ENCODE data around the gene ASTE1. TPM values are rescaled to one million over a fixed set of nuclear protein-coding genes. Genes with fewer than 3 reads are reported as not detected.
A peak's percentile ranks its signal among the peaks of the same experiment; 100 is the strongest.
"Not testable (repeated sequence)": the region's sequence is repeated elsewhere in the genome, so short reads cannot be mapped to it uniquely, and the experiment has no call there.

Gene ASTE1
- polyA plus RNA-seq, 3 donors = 3.1 to 7.2 (median 6.6) TPM

GRCh38 chr3:131048030-131048429 lies 21.4 kb upstream of the ASTE1 start:
- Histone ChIP-seq H3K4me1 (ENCODE audit: control insufficient read depth in 1 of 2, insufficient read depth in 2 of 2, low read length in 2 of 2) (no peaks in the 10 kb centered on the region), H4K20me1 (ENCODE audit: insufficient read depth, low read length) (no peaks in the 10 kb centered on the region), H3K36me3 (replicated peaks in 1 of 2; ENCODE audit: control insufficient read depth in 1 of 2, insufficient read depth in 2 of 2, low read length in 2 of 2) (no peaks in the 10 kb centered on the region), H3K79me2 (ENCODE audit: insufficient read depth, low read length) (no peaks in the 10 kb centered on the region), H3K4me2 (replicated peaks; ENCODE audit: extremely low read depth, low read length, poor library complexity, severe bottlenecking) (no peak overlapping the region), H3K4me3 (replicated peaks in 1 of 3; ENCODE audit: low read depth in 2 of 3, low read length in 3 of 3) (no peak overlapping the region), H3K27ac (ENCODE audit: low read depth in 1 of 2, low read length in 2 of 2) (no peak overlapping the region), H3K9me3 (replicated peaks in 1 of 2; ENCODE audit: control insufficient read depth in 1 of 2, insufficient read depth in 1 of 2, low read length in 2 of 2) (no peaks in the 10 kb centered on the region), H3K9ac (ENCODE audit: insufficient read depth, low read length, poor library complexity, severe bottlenecking) (no peak overlapping the region), H2AFZ (ENCODE audit: insufficient read depth, low read depth, low read length, poor library complexity, severe bottlenecking) (no peak overlapping the region), H3K27me3 (ENCODE audit: control insufficient read depth in 2 of 2, insufficient read depth in 2 of 2, low read length in 2 of 2) (no peaks in the 10 kb centered on the region)
- no peak for TF ChIP-seq CTCF (IDR thresholded peaks at IDR 0.05)
- intact Hi-C loops (cut with micrococcal nuclease) = no loop called here
- Mint-ChIP-seq H3K27ac (no peak overlapping the region), H3K36me3 (no peaks in the 10 kb centered on the region), H3K9me3 (peaks cover 0 to 5% (median 4%) of the 10 kb centered on the region in 7 donors), H3K4me1 (no peaks in the 10 kb centered on the region), H3K27me3 (ENCODE audit: low read depth in 3 of 3) (peaks cover 0 to 4% (median 0%) of the 10 kb centered on the region in 3 donors), H3K4me3 (no peak overlapping the region)
- no peak for DNase-seq
- WGBS (ENCODE audit: insufficient coverage) = 96% methylated on average over 7 of the region's 7 CpGs

- Histone ChIP-seq H3K27ac (ENCODE audit: low read depth in 1 of 2, low read length in 2 of 2) (no peak overlapping the region), H2AFZ (ENCODE audit: insufficient read depth, low read depth, low read length, poor library complexity, severe bottlenecking) (no peak overlapping the region), H3K4me2 (replicated peaks; ENCODE audit: extremely low read depth, low read length, poor library complexity, severe bottlenecking) (no peak overlapping the region), H4K20me1 (ENCODE audit: insufficient read depth, low read length) (no peaks in the 10 kb centered on the region), H3K4me1 (ENCODE audit: control insufficient read depth in 1 of 2, insufficient read depth in 2 of 2, low read length in 2 of 2) (no peaks in the 10 kb centered on the region), H3K79me2 (ENCODE audit: insufficient read depth, low read length) (no peaks in the 10 kb centered on the region), H3K9me3 (replicated peaks in 1 of 2; ENCODE audit: control insufficient read depth in 1 of 2, insufficient read depth in 1 of 2, low read length in 2 of 2) (no peaks in the 10 kb centered on the region), H3K4me3 (replicated peaks in 1 of 3; ENCODE audit: low read depth in 2 of 3, low read length in 3 of 3) (no peak overlapping the region), H3K36me3 (replicated peaks in 1 of 2; ENCODE audit: control insufficient read depth in 1 of 2, insufficient read depth in 2 of 2, low read length in 2 of 2) (no peaks in the 10 kb centered on the region), H3K9ac (ENCODE audit: insufficient read depth, low read length, poor library complexity, severe bottlenecking) (no peak overlapping the region), H3K27me3 (ENCODE audit: control insufficient read depth in 2 of 2, insufficient read depth in 2 of 2, low read length in 2 of 2) (no peaks in the 10 kb centered on the region)
- no peak for DNase-seq
- H3K4me1 Mint-ChIP-seq = no peaks in the 10 kb centered on the region
- no peak overlapping the region for H3K4me3 Mint-ChIP-seq
- H3K36me3 Mint-ChIP-seq = no peaks in the 10 kb centered on the region
- TF ChIP-seq CTCF (IDR thresholded peaks at IDR 0.05) = no peak
- intact Hi-C loops (cut with micrococcal nuclease) = no loop called here
- H3K9me3 Mint-ChIP-seq = peaks cover 0 to 6% (median 4%) of the 10 kb centered on the region in 7 donors
- 100% methylated on average over 1 of the region's 2 CpGs for WGBS (ENCODE audit: insufficient coverage)
- H3K27me3 Mint-ChIP-seq (ENCODE audit: low read depth in 3 of 3) = peaks cover 0 to 4% (median 0%) of the 10 kb centered on the region in 3 donors
- peak overlapping the region in 1 of 7 donors; percentile 3 for H3K27ac Mint-ChIP-seq
Measured at GRCh38 chr3:131047582-131047981, 21.0 kb upstream of the ASTE1 start.

- H3K4me2 ChIP-seq (replicated peaks; ENCODE audit: extremely low read depth, low read length, poor library complexity, severe bottlenecking); H3K36me3 ChIP-seq (replicated peaks in 1 of 2; ENCODE audit: control insufficient read depth in 1 of 2, insufficient read depth in 2 of 2, low read length in 2 of 2); H3K9me3 Mint-ChIP-seq; DNase-seq; H4K20me1 ChIP-seq (ENCODE audit: insufficient read depth, low read length); H3K4me3 Mint-ChIP-seq; H3K4me1 Mint-ChIP-seq; H3K27me3 ChIP-seq (ENCODE audit: control insufficient read depth in 2 of 2, insufficient read depth in 2 of 2, low read length in 2 of 2); H3K9ac ChIP-seq (ENCODE audit: insufficient read depth, low read length, poor library complexity, severe bottlenecking); H3K27ac ChIP-seq (ENCODE audit: low read depth in 1 of 2, low read length in 2 of 2); H3K36me3 Mint-ChIP-seq; H3K4me3 ChIP-seq (replicated peaks in 1 of 3; ENCODE audit: low read depth in 2 of 3, low read length in 3 of 3); H2AFZ ChIP-seq (ENCODE audit: insufficient read depth, low read depth, low read length, poor library complexity, severe bottlenecking); H3K4me1 ChIP-seq (ENCODE audit: control insufficient read depth in 1 of 2, insufficient read depth in 2 of 2, low read length in 2 of 2); H3K9me3 ChIP-seq (replicated peaks in 1 of 2; ENCODE audit: control insufficient read depth in 1 of 2, insufficient read depth in 1 of 2, low read length in 2 of 2); H3K79me2 ChIP-seq (ENCODE audit: insufficient read depth, low read length); intact Hi-C loops (cut with micrococcal nuclease); H3K27me3 Mint-ChIP-seq (ENCODE audit: low read depth in 3 of 3); H3K27ac Mint-ChIP-seq: not testable (repeated sequence)
- WGBS (ENCODE audit: insufficient coverage) = 76% methylated on average over 8 of the region's 10 CpGs
Measured at GRCh38 chr3:131042271-131042985, 15.8 kb upstream of the ASTE1 start.

Data from CD14-positive monocyte (primary cell).